Bronchial epithelial cell (primary cell): ENCODE results near the gene NELFB. TPM values are rescaled to one million over a fixed set of nuclear protein-coding genes. Genes with fewer than 3 reads are reported as not detected.

ENCODE experiments used
- DNase-seq: peaks from one replicate; pipeline ENCODE4 v3.0.0-alpha.2; 2010; ENCODE audit warnings: low read depth
- FAIRE-seq: peaks from 2 replicates; lab custom pipeline; 2011; peaks lifted over from hg19 to GRCh38; lab: Jason Lieb, UNC
- H3K27me3 ChIP-seq: 2 replicates; pipeline ENCODE4 v1.5.1; 2011; ENCODE audit warnings: low read length; ENCODE audit not compliant: control insufficient read depth, insufficient read depth
- H3K36me3 ChIP-seq: 2 replicates; pipeline ENCODE4 v1.5.1; 2011; ENCODE audit warnings: low read length; ENCODE audit not compliant: control insufficient read depth, insufficient read depth
- H3K4me3 ChIP-seq: 2 replicates; pipeline ENCODE4 v1.5.1; 2011; ENCODE audit warnings: mild to moderate bottlenecking, low read depth, low read length, control low read depth
- CTCF ChIP-seq: IDR thresholded peaks from 2 replicates; pipeline ENCODE4 v1.5.1; 2011; ENCODE audit warnings: mild to moderate bottlenecking, moderate library complexity, low read length, control low read depth, inconsistent platforms; ENCODE audit not compliant: insufficient read depth, severe bottlenecking
- total RNA-seq: library from RNA; depleted of rRNA; stranded (reverse); fragments of >200 nt; gene quantifications from 2 replicates; pipeline ENCODE4 v1.2.1, GENCODE V29; 2014

NELFB gene
- total RNA-seq, 1 donor from 2014 or later: 67.9 TPM

GRCh38 chr9:137278061-137278701, 23.1 kb downstream of the NELFB start:
- Histone ChIP-seq H3K36me3 (peaks cover 21% of the 10 kb centered on the region), H3K27me3 (no peaks in the 10 kb centered on the region), H3K4me3 (peak overlapping the region; percentile 82)
- DNase-seq: no peak
- no peak for TF ChIP-seq CTCF
- no peak for FAIRE-seq

GRCh38 chr9:137278721-137279711, 23.9 kb downstream of the NELFB start:
- Histone ChIP-seq H3K36me3 (peaks cover 20% of the 10 kb centered on the region), H3K27me3 (no peaks in the 10 kb centered on the region), H3K4me3 (peak overlapping the region; percentile 82)
- no peak for FAIRE-seq
- no peak for DNase-seq
- TF ChIP-seq CTCF: no peak

- TF ChIP-seq CTCF: no peak
- peaks cover 20% of the 10 kb centered on the region for H3K36me3 ChIP-seq
- H3K27me3 ChIP-seq: no peaks in the 10 kb centered on the region
Observed at GRCh38 chr9:137279741-137280473, 24.8 kb downstream of the NELFB start.

GRCh38 chr9:137280474-137281344, 25.6 kb downstream of the NELFB start:
- Histone ChIP-seq H3K4me3 (no peak overlapping the region), H3K36me3 (peaks cover 20% of the 10 kb centered on the region), H3K27me3 (no peaks in the 10 kb centered on the region)
- FAIRE-seq: no peak
- peak; percentile 25 for TF ChIP-seq CTCF
- no peak for DNase-seq

More at GRCh38 chr9:137279741-137280473, 24.8 kb downstream of the NELFB start:
- no peak for DNase-seq
- H3K4me3 ChIP-seq: no peak overlapping the region
- FAIRE-seq: no peak
